ENCODE measurements around the gene EXOSC5.
A peak's percentile ranks its signal among the peaks of the same experiment; 100 is the strongest.
"Not testable (repeated sequence)": the region's sequence is repeated elsewhere in the genome, so short reads cannot be mapped to it uniquely, and the experiment has no call there.

EXOSC5 gene

DNA sequence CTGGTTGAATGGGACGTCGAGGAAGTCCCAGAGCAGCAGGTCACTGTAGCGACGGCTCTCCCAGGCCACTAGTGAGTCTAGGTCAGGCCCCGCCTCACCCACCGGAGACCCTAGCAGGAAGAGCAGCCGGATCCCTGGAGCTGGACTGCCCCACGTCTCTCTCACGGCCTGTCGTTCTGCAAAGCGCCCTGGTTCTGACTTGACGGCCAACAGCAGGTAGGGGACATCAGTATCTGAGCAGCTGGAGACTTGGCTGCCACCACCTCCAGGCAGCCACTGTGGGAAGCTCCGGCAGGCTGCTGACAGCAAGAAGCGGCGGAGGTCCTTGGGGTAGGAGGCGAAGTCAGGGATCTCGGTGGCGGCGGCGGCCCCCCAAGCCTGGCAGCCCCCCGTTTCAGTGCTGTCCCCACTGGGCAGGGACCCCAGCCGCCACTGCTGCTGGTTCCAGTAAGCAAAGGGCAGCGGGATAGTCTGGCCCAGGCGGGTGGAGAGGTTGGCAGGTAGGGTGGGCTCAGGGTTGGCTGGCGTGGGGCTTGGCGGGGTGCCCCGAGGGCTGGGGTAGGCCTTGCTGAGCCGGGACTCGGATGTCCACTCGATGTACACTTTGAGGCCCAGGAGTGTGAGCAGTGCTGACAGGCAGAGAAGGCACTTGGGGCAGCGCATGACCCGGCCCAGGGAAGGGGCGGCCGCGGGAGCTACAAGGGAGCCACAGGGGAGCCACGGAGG lies 29.1 kb upstream of the EXOSC5 start:
- no peak for DNase-seq (ENCODE audit: low spot score)

DNA sequence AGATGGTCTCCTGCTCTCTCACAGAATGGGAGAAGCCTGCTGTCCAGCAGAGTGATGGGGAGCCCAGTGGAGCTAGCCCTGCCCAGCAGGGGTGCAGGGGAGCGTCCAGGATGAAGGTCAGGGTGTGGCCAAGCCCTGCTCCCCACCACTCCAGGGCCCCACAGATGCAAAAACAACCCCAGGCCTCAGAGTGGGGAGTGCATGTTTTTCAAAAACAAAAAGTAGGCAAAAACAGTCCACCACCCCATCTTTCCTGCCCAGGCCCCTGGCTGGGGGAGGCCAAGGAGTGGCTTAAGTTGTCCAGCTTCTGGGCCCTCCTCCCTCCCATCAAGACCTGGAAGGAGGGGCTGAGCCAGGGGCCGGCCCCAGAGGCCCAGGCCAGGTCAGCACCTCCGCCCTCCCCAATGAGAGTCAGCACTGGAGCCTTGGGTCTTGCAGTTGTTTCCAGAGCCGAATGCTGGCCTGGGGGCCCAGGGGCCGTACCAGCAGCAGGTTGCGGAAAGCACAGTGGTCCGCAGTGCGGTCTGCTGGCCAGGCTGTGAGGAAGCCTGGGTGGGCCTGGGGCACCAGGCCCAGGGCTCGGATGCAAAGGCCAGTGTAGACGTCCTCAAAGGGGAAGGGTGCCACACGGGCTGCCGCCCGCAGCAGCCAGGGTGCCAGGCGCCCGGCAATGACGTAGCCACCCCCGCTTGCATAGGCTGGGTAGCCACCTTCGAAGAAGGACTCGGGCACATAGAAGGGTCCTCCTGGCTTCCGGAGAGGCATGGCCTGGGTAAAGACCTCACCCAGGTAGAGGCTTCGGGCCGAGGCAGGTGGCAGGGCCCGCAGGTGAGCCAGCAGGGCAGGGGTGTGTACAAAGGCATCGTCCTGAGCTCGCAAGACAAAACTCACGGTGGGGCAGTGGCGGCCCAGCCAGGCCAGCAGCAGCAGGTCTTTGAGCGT lies 28.3 kb upstream of the EXOSC5 start:
- no peak for DNase-seq (ENCODE audit: low spot score)

DNA sequence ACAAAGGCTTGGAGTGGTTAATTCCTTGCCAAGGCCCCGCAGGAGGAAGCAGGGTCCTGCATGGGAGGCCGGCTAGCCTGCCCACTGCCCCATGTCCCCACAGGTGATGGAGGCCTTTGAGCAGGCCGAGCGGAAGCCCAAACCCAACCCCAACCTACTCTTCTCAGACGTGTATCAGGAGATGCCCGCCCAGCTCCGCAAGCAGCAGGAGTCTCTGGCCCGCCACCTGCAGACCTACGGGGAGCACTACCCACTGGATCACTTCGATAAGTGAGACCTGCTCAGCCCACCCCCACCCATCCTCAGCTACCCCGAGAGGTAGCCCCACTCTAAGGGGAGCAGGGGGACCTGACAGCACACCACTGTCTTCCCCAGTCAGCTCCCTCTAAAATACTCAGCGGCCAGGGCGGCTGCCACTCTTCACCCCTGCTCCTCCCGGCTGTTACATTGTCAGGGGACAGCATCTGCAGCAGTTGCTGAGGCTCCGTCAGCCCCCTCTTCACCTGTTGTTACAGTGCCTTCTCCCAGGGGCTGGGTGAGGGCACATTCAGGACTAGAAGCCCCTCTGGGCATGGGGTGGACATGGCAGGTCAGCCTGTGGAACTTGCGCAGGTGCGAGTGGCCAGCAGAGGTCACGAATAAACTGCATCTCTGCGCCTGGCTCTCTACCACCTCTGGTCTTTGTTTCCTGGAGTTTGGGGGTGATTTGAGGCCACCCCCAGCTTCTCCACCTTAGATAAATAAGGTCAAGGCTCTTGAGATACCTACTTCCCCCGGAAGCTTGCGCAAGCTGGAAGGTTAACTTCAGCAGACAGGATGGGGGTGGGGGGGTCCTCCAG lies 27.4 kb upstream of the EXOSC5 start:
- no peak for DNase-seq (ENCODE audit: low spot score)

DNA sequence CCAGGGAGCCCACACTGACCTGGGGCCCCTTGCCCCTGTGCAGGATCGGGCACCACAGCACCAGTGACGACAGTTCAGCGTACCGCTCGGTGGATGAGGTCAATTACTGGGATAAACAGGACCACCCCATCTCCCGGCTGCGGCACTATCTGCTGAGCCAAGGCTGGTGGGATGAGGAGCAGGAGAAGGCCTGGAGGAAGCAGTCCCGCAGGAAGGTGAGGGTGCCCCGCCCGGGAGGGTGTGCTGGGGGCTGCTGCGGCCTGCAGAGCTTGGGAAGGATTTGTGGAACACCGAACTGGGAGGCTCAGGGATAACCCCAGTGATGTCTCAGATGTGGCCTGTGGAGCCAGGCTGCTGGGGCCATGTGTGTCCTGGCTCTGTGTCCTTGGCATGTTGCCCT lies 25.8 kb upstream of the EXOSC5 start:
- no peak for DNase-seq (ENCODE audit: low spot score)

DNA sequence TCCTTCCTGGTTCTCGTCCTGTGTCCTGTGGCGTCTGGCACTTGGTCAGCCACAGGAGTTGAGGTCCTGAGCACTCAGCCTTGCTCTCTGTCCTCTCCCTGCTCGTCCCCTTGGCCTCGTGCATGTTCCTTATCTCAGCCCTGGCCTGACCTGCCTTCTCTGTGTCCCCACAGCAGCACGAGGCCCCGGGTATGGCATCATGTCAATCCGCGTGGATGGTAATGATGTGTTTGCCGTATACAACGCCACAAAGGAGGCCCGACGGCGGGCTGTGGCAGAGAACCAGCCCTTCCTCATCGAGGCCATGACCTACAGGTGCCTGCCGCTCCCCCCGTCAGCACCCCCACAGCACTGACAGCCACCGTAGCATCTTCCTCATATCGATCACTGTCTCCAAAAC lies 25.3 kb upstream of the EXOSC5 start:
- DNase-seq (ENCODE audit: low spot score): no peak

DNA sequence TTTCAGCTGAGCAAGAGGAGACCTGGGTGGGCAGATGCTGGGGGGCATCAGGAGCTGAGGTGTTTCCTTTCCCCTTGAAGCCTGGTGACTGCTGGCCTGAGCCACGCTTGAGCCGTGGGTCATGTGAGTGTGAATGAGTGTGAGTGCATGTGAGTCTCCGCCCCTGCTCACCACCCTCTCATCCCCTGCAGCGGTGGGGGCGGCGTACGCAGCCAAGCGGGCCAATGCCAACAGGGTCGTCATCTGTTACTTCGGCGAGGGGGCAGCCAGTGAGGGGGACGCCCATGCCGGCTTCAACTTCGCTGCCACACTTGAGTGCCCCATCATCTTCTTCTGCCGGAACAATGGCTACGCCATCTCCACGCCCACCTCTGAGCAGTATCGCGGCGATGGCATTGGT lies 24.8 kb upstream of the EXOSC5 start:
- DNase-seq (ENCODE audit: low spot score): no peak

DNA sequence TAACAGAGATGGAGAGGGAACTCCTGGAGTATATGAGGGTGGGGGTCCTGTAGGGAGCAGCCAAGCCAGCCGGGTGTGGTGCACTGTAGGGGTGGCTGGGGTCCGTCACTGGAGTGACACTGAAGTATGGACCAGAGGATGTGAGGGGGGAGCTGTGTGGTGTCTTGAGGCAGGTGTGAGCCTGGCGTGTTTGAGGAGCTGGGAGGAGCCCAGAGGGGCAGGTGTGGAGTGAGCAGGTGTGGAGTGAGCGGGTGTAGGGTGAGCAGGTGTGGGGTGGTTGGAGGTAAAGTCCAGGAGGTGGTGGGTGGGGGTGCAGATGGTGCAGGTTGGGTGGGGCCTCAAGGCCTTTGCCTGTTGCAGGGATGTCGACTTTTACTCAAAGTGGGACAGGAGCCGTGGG lies 24.2 kb upstream of the EXOSC5 start:
- no peak for DNase-seq (ENCODE audit: low spot score)

DNA sequence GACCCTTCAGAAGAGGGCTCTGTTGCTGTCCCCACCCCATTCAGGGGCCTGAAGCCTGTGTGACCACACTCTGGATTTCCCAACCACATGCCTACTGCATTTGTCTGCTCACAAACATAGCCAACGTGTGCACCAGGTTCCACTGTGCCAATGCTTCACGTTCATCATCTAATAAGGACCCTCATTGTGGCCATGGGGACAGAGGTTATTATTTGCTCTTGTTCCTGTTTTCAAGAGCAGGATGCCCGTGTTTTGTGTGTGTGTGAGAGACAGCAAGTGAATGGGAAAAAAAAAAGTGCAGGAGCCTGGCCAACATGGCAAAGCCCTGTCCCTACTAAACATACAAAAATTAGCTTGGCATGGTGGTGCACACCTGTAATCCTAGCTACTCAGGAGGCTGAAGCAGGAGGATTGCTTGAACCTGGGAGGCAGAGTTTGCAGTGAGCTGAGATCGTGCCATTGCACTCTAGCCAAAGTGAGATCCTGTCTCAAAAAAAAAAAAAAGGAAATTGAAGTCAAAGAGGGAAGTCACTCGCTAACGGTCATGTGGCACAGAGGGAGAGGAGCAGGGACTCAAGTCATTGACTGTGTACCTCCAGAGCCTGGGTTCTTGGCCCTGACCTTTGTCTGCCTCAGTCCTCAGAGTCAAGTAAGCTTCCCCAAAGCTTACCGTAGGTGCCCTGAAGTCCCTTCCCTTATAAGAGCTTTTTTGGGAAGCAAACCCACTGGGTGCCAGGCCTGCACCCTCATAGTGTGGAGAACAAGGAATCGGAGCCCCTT lies 23.1 kb upstream of the EXOSC5 start:
- DNase-seq (ENCODE audit: low spot score): no peak

DNA sequence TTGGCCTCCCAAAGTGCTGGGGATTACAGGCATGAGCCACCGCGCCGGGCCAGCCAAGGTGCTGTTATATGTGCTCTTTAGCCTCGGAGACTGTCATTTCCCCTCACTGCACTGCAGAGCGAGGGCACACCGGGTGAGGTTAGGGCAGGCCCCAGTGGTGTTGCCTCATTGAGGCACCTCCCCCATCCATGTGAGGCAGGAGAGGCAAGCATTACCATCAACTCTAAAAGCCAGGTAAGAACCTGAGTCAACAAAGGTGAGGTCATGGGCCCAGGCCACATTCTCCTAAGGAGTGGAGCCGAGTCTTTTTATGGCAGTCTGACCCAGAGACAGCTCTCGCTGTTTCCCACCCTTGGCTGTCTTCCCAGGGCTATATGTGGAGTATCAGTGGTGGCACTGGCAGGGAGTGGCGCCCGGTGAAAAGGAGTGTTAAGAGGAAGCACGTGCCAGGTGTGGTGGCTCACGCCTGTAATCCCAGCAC lies 19.1 kb upstream of the EXOSC5 start:
- no peak for DNase-seq (ENCODE audit: low spot score)

DNA sequence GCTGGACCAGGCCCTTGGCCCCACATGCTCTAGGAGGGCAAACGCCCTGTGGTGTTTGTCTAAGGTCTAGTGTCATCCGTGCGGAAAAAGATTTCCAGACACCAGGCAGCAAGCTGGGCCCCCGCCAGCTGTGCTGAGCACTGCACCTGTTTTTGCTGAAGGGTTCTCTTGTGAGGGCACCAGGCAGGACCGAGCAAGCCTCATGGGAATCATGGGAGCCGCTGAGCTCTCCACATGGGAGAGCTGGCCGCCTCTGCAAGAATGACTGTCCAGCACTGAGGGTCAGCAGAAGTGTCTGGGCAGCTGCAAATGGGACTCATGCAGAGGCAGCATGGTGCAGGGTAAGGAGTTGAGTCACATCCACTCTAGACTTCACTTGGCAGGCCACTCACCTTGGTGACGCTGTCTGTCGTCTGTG lies 18.0 kb upstream of the EXOSC5 start:
- no peak for DNase-seq (ENCODE audit: low spot score)

DNA sequence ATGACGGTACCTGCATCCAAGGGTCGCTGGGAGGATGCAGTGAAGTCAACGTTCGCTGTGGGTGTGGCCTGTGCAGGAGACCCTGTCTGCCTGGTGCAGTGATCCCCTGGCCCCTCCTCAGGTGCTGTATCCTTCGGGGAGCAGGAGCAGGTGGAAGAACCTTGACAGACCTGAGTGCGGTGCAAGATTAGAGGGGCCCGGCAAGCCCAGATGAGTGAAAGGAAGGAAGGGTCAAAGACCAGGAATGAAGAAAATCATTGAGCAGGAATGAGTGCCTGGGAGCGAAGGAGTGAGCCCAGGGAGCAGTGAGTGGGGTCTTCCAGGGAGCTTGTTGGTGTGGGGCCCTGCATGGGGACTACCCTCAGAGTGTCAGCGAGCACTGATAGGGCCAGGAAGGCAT lies 17.3 kb upstream of the EXOSC5 start:
- DNase-seq (ENCODE audit: low spot score): no peak

DNA sequence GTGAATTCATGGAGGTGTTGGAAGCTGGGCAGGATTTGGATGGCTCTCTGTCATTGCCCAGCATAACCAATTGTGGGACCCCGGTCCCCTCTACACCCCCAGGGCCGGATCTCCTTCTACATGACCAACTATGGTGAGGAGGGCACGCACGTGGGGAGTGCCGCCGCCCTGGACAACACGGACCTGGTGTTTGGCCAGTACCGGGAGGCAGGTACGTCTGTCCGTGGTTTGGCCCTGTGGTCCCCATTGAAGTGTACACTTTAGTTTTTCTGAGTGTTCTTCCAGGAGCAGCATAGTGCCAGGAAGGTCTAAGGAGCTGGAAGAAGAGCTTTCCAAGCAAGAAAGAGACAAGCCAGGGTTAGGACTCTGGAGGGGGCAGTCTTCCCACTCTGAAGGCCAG lies 16.8 kb upstream of the EXOSC5 start:
- DNase-seq (ENCODE audit: low spot score): no peak

DNA sequence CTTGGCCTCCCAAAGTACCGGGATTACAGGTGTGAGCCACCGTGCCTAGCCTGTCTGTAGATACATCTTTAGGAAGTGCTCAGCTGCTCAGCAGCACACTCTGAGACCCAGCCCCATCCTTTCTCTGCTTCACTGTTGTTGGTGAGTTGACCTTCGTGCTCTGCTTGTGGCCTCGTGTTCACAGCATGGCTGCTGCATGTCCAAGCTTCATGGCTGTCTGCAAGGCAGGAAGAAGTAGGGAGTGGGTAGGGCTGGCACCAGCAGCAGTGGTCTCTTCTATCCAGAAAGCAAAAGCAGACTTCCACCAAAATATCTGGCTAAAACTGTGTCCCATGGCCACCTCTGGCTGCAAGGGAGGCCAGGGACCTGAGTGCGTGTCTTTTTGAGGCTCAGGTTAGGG lies 15.8 kb upstream of the EXOSC5 start:
- DNase-seq (ENCODE audit: low spot score): no peak

DNA sequence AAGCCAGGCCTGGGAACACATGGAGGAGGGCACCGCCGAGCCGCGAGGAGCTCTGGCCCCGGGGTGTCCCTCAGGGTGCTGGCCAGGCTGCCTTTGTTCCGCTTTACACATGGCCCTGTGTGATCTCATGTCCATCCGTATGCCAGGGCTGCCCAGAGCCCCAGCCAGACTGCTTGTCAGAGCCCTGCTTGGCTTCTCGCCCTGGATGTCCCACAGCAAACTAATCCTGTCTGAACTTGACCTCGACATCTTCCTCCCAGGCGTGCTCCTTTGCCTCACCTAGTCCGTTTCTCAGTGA lies 14.8 kb upstream of the EXOSC5 start:
- DNase-seq (ENCODE audit: low spot score): no peak

DNA sequence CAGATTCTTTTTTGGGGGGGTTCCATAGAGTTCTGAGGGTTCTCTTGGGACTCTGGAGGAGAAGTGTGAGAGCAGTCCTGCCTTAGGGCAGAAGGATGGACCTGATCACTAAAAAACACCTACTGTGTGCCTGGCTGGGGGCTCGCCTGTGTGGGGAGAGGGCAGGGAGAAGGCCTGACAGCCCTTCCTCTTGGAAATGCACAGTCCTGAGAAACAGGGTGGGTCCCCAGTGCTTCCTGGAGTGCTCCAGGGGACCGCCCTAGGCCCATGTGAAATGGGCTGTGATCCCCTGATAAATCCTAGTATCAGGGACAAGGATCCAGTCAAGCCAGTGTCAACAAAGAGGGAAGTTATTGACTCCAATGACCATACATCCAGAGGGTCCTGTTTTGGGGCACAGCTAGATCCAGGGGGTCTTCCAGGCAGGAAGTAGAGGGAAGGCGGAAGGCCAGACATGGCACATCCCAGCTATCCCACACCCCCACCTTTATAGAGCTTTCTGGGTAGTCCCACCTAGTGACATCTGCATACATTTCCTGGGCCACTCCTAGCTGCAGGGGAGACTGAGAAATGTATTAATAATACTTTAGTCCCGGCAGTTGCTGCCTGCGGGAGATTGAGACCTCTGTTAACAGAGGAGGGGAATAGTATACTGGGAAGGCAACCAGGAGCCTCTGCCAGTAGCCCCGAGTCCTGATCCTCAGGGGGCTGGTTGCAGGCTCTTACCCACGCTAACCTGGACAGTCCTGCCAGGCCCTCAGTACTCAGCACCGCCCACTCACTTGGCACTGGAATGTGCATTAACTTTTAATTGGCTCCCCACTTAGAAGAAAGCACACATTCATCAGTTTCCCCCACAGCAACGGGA lies 14.2 kb upstream of the EXOSC5 start:
- DNase-seq (ENCODE audit: low spot score): no peak

DNA sequence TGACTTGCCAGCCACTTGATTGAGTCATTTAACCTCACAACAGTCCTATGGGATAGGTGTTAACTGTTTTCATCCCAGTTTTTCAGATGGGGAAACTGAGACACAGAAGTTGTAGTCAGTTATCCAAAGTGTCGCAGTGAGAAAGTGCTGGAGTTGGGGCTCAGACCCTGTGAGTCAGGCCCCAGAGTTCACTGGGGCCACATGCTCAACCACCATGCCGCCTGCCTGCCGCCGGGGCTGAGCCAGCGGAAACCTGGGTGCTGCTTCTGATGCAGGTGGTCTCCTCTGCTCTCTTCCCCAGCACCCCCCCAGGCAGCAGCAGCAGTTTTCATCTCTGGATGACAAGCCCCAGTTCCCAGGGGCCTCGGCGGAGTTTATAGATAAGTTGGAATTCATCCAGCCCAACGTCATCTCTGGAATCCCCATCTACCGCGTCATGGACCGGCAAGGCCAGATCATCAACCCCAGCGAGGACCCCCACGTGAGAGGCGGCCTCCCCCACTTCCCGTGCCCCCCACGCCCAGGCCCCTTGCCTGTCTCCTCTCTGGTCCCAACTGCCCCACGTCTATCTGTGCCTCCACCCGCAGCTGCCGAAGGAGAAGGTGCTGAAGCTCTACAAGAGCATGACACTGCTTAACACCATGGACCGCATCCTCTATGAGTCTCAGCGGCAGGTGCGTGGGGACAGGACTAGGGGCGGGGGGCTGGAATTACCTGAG lies 13.3 kb upstream of the EXOSC5 start:
- DNase-seq (ENCODE audit: low spot score): no peak

DNA sequence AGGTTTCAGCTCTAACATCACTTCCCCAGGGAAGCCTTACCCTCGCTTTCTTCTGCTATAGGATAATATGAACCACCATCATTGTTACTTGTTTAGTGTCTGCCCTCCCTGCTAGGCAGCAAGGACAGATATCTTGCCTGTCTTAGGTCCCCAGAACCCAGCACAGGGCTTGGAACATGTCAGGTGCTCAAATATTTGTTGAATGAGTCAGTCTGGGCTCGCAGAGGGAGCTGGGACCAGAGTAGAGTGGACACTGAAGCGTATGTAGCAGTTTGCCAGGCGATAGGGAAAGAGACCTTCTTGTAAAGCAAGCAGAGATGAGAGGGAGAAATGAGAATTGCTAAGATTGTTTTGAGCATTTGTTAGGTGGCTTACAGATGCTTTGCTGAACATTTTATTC lies 12.1 kb upstream of the EXOSC5 start:
- DNase-seq (ENCODE audit: low spot score): no peak

DNA sequence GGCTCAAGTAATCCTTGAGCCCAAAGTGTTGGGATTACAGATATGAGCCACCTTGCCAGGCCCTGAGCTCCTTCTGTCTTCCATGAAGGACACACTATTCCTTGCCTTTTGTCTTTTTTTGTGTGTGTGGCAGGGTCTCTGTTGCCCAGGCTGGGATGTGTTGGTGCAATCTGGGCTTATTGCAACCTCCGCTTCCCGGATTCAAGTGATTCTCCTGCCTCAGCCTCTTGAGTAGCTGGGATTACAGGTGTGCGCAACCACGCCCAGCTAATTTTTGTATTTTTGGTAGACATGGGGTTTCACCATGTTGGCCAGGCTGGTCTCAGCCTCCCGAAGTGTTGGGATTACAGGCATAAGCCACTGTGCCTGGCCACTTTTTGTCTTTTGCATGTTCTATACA lies 11.7 kb upstream of the EXOSC5 start:
- DNase-seq (ENCODE audit: low spot score): not testable (repeated sequence)

DNA sequence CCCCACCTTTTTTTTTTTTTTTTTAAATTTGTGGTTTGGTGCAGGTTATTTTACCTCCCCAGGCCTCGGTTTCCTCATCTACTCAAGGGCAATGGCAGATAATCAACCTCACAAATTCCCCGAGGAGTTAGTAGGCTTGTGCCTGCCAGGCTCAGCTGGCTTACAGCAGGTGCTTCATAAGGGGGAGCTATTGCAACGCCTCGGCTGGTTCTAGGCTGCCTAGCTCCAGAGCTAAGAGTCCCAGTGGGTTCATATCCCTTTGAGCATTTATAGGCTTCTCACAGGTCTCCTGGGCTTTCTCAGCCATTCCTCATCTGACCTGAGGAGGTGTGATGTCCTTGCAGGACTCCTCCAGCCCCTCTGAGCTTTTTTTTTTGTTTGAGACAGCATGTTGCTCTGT lies 11.1 kb upstream of the EXOSC5 start:
- DNase-seq (ENCODE audit: low spot score): no peak

DNA sequence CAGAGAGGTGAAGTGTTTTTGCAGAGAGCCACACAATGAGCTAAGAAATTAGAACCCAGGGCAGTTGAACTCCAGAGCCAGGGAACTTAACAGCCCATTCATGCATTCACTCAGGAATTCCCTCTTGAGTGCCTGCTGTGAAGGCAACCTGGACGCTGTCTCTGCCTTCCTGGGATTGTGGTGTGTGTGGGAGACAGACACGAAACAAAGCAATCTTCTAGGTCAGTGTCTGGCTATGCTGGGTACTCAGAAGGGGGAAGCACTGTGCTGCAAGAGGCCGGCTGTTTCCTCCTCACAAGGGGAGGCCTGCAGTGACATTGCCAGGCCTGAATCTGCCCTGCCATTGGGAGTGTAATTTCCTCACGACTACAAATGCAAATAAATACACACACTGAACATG lies 10.1 kb upstream of the EXOSC5 start:
- peak; percentile 42 for DNase-seq (ENCODE audit: low spot score)
